GM19035 (cell line): ENCODE data around the gene ZNF350.
A peak's percentile ranks its signal among the peaks of the same experiment; 100 is the strongest.
"Not testable (repeated sequence)": the region's sequence is repeated elsewhere in the genome, so short reads cannot be mapped to it uniquely, and the experiment has no call there.

ENCODE experiments used
- ATAC-seq: cut with Tn5 transposase; IDR thresholded peaks from one replicate; pipeline ENCODE4 v1.9.1; 2021; ENCODE audit not compliant: unreplicated experiment

Gene ZNF350

GRCh38 chr19:51975787-51976186, 10.9 kb downstream of the ZNF350 start:
- not testable (repeated sequence) for ATAC-seq

GRCh38 chr19:51971624-51972023, 15.0 kb downstream of the ZNF350 start:
- no peak for ATAC-seq

- ATAC-seq: no peak
These were observed 15.9 kb downstream of the ZNF350 start for GRCh38 chr19:51970718-51971117.

- no peak for ATAC-seq
These were observed 21.1 kb downstream of the ZNF350 start for GRCh38 chr19:51965583-51965982.

GRCh38 chr19:51960621-51961233, 25.9 kb downstream of the ZNF350 start:
- not testable (repeated sequence) for ATAC-seq

- no peak for ATAC-seq
These were observed 26.8 kb downstream of the ZNF350 start for GRCh38 chr19:51959791-51960190.

GRCh38 chr19:51957846-51958245, 28.8 kb downstream of the ZNF350 start:
- ATAC-seq: not testable (repeated sequence)

- no peak for ATAC-seq
These were observed 37.7 kb downstream of the ZNF350 start for GRCh38 chr19:51948975-51949374.

GRCh38 chr19:51946602-51947001, 40.0 kb downstream of the ZNF350 start:
- ATAC-seq: no peak

- ATAC-seq: no peak
These were observed 41.7 kb downstream of the ZNF350 start for GRCh38 chr19:51944798-51945552.

GRCh38 chr19:51938936-51939335, 47.7 kb downstream of the ZNF350 start:
- no peak for ATAC-seq

- ATAC-seq: no peak
These were observed 54.7 kb downstream of the ZNF350 start for GRCh38 chr19:51931921-51932320.

GRCh38 chr19:51927859-51928258, 58.8 kb downstream of the ZNF350 start:
- ATAC-seq: no peak

- ATAC-seq: peak; percentile 88
These were observed 59.6 kb downstream of the ZNF350 start, which contains the start of gene ZNF613 for GRCh38 chr19:51926784-51927741. TSS of gene ZNF613 (plus strand) at chr19:51927472. CDS start at chr19:51936221, 8,749 bp downstream.

- no peak for ATAC-seq
These were observed 60.2 kb downstream of the ZNF350 start for GRCh38 chr19:51926426-51926783.

- no peak for ATAC-seq
These were observed 64.7 kb downstream of the ZNF350 start for GRCh38 chr19:51921949-51922348.

- ATAC-seq: no peak
These were observed 67.0 kb downstream of the ZNF350 start for GRCh38 chr19:51919606-51920005.

GRCh38 chr19:51916167-51916566, 70.5 kb downstream of the ZNF350 start:
- ATAC-seq: no peak

- ATAC-seq: no peak
These were observed 71.2 kb downstream of the ZNF350 start for GRCh38 chr19:51915324-51915867.
